Breast epithelium (tissue), 4 donors: ENCODE results near the gene FAM131C. TPM values are rescaled to one million over a fixed set of nuclear protein-coding genes. Genes with fewer than 3 reads are reported as not detected.
"Not testable (repeated sequence)": the region's sequence is repeated elsewhere in the genome, so short reads cannot be mapped to it uniquely, and the experiment has no call there.

ENCODE experiments used
- DNase-seq, 2 donors: peaks; one replicate each; pipeline ENCODE4 v3.0.0-alpha.2; 2019; ENCODE audit warnings: low spot score in 2 of 2
- H3K27ac ChIP-seq, 2 donors: fragments of 200-600 bp; sonication (generic) in 1 of 2; one replicate each; pipeline ENCODE4 v1.5.1; 2016 to 2019; ENCODE audit warnings: mild to moderate bottlenecking in 1 of 2
- H3K27me3 ChIP-seq, 2 donors: fragments of 200-600 bp; sonication (generic) in 1 of 2; one replicate each; pipeline versions ENCODE4 v1.5.1 to v1.6.0; 2017 to 2019; ENCODE audit warnings: control low read depth in 1 of 2, mild to moderate bottlenecking in 1 of 2
- H3K36me3 ChIP-seq: fragments of 200-600 bp; one replicate; pipeline ENCODE4 v1.5.1; 2019
- H3K4me1 ChIP-seq, 2 donors: fragments of 200-600 bp; sonication (generic); one replicate each; pipeline ENCODE4 v1.5.1; 2016 to 2019; ENCODE audit warnings: control low read depth in 1 of 2
- H3K4me3 ChIP-seq, 3 donors: fragments of 200-600 bp; sonication (generic); 1 replicate in 2 of 3; 2 replicates in 1 of 3; pipeline ENCODE4 v1.5.1; 2016 to 2019; ENCODE audit warnings: mild to moderate bottlenecking in 3 of 3, moderate library complexity in 2 of 3
- H3K9me3 ChIP-seq, 2 donors: fragments of 200-600 bp; sonication (generic) in 1 of 2; one replicate each; pipeline ENCODE4 v1.5.1; 2016 to 2019; ENCODE audit warnings: control low read depth in 1 of 2
- CTCF ChIP-seq, 3 donors: fragments of 450-650 bp; IDR thresholded peaks; one replicate each; pipeline ENCODE4 v1.5.1; 2016 to 2017; ENCODE audit warnings: antibody characterized with exemption in 3 of 3, mild to moderate bottlenecking in 3 of 3, moderate library complexity in 3 of 3
- POLR2A ChIP-seq: fragments of 450-650 bp; IDR thresholded peaks from one replicate; pipeline ENCODE4 v1.6.1; 2016; ENCODE audit warnings: antibody characterized with exemption, mild to moderate bottlenecking, moderate library complexity
- POLR2AphosphoS5 ChIP-seq, 3 donors: sonication (generic); formaldehyde crosslinking; IDR thresholded peaks; one replicate each; pipeline ENCODE4 v1.6.1; 2017; ENCODE audit warnings: antibody characterized with exemption in 3 of 3
- intact Hi-C: fragments of 100-400 bp; cut with DNase I; formaldehyde crosslinking; loops from one replicate; pipeline ENCODE4 v1.15.1; 2023; ENCODE audit warnings: low total_unique reads
- total RNA-seq, 3 donors: library from RNA; depleted of rRNA; stranded (reverse); fragments of >200 nt; gene quantifications; one replicate each; pipeline ENCODE4 v1.1.0, GENCODE V29; 2016

The FAM131C gene
- total RNA-seq, 3 donors from 2014 or later = not detected

DNA sequence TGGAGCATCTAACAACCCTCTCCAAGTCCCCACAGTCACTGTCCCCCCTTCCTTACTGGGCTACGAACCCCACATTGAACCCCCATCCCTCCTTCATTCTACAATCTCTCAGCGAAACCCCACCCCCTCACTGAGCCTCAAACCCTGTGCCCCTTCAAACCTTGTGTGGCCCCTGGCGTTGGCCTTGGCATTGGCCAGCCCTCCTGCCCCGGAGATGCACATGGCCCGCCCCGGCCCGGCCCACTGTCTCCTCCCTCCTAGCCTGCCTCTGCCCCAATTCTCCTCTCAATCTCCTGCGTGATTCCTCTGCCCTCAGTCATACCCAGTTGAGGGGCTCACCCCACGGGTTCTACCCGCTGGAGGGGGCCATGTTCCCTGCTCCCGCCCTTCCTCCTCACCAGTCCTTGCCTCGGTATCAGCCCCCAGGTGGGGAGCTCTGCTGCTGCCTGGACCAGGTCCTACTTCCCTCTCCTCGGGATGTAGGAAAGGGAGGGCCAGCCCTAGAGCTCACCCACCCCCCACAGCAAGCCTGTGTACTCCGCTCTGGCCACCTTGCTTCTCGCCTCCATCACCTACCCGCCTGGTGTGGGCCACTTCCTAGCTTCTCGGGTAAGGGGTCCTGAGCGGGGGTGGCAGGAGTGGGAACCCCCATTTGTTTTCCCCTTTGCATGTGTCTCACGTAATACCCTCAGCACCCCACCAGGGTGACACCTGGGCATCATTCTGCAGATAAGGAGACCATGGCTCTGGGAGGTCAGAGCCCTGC, 45.0 kb downstream of the FAM131C start:
- peak in 1 of 2 donors; percentile 50 for DNase-seq
- intact Hi-C loops = no loop called here
- Histone ChIP-seq H3K27me3 (peaks cover 0 to 10% of the 10 kb centered on the region in 2 donors), H3K27ac (no peak overlapping the region), H3K4me1 (peaks cover 5 to 6% of the 10 kb centered on the region in 2 donors), H3K4me3 (no peak overlapping the region), H3K9me3 (no peaks in the 10 kb centered on the region), H3K36me3 (no peaks in the 10 kb centered on the region)
- TF ChIP-seq POLR2AphosphoS5 (IDR thresholded peaks at IDR 0.05) (no peak), CTCF (IDR thresholded peaks at IDR 0.05) (no peak), POLR2A (no peak)

GRCh38 chr1:16026723-16027484, 46.5 kb downstream of the FAM131C start:
- TF ChIP-seq CTCF (IDR thresholded peaks at IDR 0.05) (no peak), POLR2A (no peak)

DNA sequence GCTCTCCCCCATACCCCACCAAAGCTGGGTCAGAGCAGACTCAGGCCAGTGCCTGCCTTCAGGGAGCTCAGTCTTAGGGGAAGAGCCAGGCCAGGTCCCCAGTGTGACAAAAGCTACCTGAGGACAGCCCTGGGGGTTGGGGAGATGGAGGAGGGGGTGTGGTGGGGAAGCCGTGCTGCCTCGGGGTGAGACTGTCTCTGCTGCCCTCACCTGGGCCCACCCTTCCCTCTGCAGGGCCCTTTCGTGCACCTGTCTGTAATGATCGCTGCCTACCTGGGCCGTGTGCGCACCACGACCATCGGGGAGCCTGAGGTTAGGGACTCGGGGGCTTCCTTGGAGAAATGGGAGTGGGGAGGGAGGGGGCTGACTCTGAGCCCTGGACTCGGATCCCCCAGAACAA, 47.1 kb downstream of the FAM131C start:
- peak overlapping the region in 2 of 3 donors; percentile 30 to 58 for H3K4me3 ChIP-seq

More at GRCh38 chr1:16026723-16027484, 46.5 kb downstream of the FAM131C start:
- Histone ChIP-seq H3K27me3 (peaks cover 0 to 10% of the 10 kb centered on the region in 2 donors), H3K4me1 (peaks cover 5 to 6% of the 10 kb centered on the region in 2 donors), H3K9me3 (no peaks in the 10 kb centered on the region), H3K4me3 (peak overlapping the region in 2 of 3 donors; percentile 30 to 58), H3K36me3 (no peaks in the 10 kb centered on the region), H3K27ac (no peak overlapping the region)
- intact Hi-C loops = no loop called here
- peak in 1 of 2 donors; percentile 56 for DNase-seq

DNA sequence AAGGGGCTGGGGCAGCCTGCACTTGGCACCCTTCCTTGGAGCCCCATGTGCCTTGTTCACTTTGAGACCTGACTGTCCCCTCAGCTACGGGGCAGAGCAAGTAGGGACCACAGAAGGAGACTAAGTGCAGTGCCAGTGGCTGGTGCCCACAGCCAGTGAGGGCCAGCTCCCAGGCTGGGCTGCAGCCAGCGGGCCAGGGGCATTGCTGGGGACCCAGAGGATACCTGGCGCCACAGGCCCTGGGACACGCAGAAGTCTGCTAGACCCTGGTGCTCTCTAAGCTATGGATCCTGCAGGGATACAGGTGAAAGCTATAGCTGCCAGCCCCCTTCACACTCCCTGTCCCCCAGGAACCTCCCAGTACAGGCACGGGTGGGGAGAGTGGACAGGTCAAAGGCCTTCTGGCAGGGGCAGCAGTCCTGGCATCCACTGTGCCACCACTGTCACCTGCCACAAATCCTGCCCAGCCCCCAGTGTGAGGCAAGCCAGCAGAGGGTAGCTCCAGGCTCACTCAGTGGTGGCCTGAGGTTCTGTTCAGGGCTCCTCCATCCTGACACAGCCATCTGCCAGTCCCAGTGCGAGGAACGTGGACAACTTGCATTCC, 50.3 kb downstream of the FAM131C start:
- H3K27ac ChIP-seq = no peak overlapping the region
- H3K27me3 ChIP-seq = no peaks in the 10 kb centered on the region
- H3K4me3 ChIP-seq = no peak overlapping the region
- H3K9me3 ChIP-seq = no peaks in the 10 kb centered on the region
- DNase-seq = no peak
- intact Hi-C loops = no loop called here
- H3K36me3 ChIP-seq = no peaks in the 10 kb centered on the region
- H3K4me1 ChIP-seq = peaks cover 5 to 10% of the 10 kb centered on the region in 2 donors
- no peak for TF ChIP-seq POLR2A
- no peak for TF ChIP-seq POLR2AphosphoS5 (IDR thresholded peaks at IDR 0.05)
- no peak for TF ChIP-seq CTCF (IDR thresholded peaks at IDR 0.05)

More for the DNA sequence above, 47.1 kb downstream of the FAM131C start:
- H3K9me3 ChIP-seq, intact Hi-C loops, H3K36me3 ChIP-seq, DNase-seq, H3K4me1 ChIP-seq, H3K27ac ChIP-seq, H3K27me3 ChIP-seq: not testable (repeated sequence)

- Histone ChIP-seq H3K27ac (no peak overlapping the region), H3K36me3 (no peaks in the 10 kb centered on the region), H3K27me3 (no peaks in the 10 kb centered on the region), H3K4me3 (no peak overlapping the region), H3K9me3 (no peaks in the 10 kb centered on the region), H3K4me1 (peaks cover 11 to 16% of the 10 kb centered on the region in 2 donors)
- DNase-seq = no peak
- intact Hi-C loops = no loop called here
- TF ChIP-seq POLR2A (no peak), CTCF (IDR thresholded peaks at IDR 0.05) (no peak), POLR2AphosphoS5 (IDR thresholded peaks at IDR 0.05) (no peak)
Measured at GRCh38 chr1:16022393-16022792, 51.1 kb downstream of the FAM131C start.
